GM21526 (cell line): ENCODE measurements around the gene PRRG1.
"Not testable (repeated sequence)": the region's sequence is repeated elsewhere in the genome, so short reads cannot be mapped to it uniquely, and the experiment has no call there.

Experiments
- ATAC-seq: cut with Tn5 transposase; IDR thresholded peaks from one replicate; pipeline ENCODE4 v1.9.1; 2021; ENCODE audit warnings: moderate library complexity; ENCODE audit not compliant: unreplicated experiment, low FRiP score

PRRG1 gene

DNA sequence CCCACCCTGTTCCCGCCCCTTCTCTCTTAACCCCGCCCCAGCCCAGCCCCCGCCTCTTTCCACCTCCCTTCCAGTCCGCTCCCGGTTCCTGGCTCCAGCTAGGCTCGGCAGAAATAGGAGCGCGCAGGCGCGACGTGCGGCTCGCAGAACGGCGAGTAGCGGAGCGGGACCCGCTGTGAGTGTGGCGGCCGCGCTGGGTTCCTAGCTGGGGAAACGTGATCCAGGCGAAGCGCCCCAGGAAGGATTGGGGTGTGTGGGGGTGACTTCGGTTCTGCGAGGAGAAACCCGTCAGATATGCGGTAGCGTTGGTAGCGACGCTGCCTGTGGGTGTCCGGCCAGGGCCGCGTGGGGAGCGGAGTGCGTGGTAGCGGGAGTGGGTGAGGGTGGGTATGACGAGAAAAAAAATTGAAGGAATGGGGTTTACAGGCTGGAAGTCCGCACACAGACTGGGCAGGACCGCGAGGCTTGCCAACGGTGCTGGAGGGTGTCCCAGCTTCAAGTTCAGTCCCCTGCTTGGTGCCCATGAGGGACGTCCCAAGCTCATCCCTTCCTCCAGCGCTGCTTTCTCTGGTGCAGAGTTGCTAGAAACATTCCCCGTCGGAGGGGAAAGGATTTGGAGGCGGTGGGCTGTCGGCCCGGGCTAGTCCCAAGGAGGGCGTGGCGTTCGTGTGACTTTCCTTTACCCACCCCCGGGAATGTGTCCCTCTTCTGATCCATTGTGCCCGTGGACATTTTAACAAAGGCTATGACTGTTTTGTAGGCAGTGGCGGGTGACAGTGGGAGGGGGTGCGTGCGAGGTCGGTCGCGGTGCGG, at the start of gene PRRG1:
PRRG1 (plus strand) TSS at position 144 of the 813 bp plus-strand sequence. CDS start 56,886 bp downstream, outside the sequence.
- no peak for ATAC-seq

DNA sequence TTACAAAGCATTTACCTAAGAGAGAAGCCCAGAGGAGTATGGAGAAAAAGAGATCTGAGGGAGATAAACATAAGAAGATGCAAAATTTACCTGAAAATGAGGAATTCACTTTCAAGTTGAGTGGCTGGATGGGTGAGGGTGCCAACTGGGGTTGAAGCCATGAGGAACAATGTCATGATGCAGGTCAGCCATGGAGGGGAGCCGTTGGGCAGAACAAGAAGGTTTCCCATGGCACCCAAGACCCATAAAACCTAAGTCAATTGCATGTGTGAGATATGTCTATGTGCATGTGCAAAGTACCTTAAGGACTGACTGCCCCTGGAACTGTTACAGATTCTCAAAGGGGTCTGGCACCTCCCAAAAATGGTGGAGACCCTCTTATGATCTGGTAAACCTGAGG, 46.6 kb upstream of the PRRG1 start:
- ATAC-seq: no peak

DNA sequence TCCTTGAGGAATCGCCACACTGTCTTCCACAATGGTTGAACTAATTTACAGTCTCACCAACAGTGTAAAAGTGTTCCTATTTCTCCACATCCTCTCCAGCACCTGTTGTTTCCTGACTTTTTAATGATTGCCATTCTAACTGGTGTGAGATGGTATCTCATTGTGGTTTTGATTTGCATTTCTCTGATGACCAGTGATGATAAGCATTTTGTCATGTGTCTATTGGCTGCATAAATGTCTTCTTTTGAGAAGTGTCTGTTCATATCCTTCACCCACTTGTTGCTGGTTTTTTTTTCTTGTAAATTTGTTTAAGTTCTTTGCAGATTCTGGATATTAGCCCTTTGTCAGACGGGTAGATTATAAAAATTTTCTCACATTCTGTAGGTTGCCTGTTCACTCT, 43.9 kb upstream of the PRRG1 start:
- not testable (repeated sequence) for ATAC-seq

DNA sequence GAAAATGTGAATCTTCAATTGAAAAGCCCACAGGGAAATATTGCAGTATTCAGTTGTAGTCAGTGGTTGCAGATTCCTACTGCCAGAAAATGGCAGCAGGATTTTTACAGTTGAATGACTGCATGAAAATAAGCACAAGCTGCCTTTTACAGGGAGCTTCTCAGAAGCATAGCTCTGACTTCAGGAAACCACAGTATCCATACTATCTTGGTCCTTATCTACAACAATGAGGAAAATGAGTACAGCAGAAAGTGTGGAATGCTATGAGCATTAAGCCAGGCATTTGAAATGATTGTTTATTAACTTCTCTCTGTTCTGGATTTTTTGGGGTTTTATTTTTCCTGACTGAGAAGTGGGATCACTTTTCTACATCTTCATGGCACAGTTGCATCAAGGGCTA, 34.6 kb upstream of the PRRG1 start:
- no peak for ATAC-seq

DNA sequence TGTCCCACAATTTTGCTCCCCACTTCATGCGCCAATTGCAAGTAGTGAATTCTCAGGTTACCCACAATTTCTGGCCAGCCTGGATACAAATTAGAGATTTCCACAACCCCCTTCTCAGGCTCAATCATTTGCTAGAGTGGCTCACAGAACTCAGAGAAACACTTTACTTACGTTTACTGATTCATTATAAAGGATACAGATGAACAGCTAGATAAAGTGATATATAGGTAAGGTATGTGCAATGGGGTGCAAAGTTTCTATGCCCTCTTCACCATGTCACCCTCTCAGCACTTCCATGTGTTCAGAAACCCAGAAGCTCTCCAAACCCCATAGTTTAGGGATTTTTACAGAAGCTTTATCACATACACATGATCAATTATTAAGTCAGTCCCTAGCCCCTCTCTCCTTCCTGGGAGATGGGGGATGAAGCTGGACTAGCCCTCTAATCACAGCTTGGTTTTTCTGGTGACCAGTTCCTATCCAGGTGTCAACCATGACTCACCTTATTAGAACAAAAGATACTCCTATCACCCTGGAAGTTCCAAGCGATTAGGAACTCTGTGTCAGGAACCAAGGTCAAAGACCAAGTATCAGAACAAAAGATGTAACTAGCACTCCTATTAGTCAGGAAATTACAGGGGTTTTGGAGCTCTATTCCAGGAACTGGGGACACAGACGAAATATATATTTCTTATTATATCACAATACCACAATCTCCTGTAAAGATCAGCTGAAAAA, 33.5 kb upstream of the PRRG1 start:
- no peak for ATAC-seq

DNA sequence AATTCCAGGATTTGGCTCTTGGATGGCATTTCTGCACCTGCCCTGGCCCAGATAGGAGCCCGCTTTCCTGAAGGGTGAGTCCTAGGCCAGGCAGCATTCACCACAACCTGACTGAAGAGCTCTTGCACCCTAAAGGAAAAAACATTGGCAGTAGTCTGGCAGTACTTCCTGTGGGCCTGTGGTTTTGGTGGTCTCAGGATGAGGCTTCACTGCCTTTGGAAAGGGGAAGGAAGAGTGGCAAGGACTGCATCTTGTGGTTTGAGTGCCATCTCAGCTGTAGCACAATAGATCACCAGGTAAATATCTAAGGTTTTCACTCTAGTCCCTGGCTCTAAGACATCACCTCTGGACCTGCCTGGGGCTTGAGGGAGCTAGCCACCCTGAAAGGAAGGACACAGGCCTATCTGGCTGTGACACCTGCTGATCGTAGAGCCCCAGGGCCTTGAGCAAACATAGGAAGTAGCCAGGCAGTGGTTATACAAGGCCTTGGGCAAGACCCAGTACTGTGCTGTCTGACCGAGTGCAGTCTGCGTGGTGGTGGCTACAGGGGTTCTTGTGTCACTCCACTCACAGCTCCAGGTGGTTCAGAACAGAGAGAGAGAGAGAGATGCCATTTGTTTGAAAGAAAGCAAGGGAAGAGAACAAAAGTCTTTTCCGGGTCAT, 28.5 kb upstream of the PRRG1 start:
- no peak for ATAC-seq

- no peak for ATAC-seq
Observed at GRCh38 chrX:37330642-37331041, 18.5 kb upstream of the PRRG1 start.

GRCh38 chrX:37331546-37331945, 17.6 kb upstream of the PRRG1 start:
- no peak for ATAC-seq

DNA sequence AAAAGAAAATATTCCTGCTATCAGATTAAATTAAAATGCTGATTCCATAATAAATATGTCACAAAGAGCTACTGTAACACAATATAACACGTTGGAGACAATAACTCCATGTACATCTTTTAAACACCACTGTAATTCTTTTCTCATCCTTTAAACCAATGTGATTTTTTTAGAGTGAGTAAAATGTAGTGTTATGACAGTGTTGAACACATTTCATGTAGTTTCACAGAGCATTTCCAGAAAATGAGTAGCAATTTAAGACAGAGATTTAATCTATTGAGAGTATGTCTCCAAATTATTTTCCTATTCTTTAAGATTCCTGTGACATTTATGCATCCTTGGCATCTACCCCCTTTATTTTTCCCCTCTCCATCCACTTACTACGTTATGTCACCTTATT, 17.1 kb upstream of the PRRG1 start:
- ATAC-seq: no peak

DNA sequence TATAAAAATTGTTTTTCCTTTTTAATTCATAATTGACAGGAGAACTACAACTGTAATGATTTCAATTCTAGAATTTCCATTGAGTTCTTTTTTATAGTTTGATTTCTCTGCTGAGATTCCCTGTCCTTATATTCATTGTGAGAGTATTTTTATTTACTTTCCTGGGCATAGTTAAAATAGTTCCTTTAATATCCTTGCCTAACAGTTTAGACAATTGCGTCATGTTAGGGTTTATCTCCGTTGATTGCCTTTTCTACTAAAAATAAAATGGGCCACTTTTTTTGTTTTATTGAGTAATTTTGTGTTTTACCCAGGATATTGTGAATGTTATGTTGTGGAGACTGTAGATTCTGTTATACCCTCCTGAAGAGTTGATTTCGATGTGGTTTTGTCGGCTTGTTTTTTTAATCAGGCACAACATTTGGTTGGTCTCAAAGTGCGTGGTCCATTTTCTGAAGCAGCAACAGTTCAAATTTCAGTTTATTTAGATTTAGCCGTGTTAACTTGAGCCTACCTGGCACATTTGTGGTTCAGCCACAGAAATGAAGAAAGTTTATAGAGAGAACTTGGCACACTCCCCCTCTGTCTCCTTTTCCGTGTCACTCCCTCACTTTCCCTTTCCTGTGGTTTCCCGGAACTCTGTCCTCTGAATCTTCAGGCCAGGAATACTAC, 16.0 kb upstream of the PRRG1 start:
- no peak for ATAC-seq

GRCh38 chrX:37347420-37347819, 1.7 kb upstream of the PRRG1 start:
- no peak for ATAC-seq

DNA sequence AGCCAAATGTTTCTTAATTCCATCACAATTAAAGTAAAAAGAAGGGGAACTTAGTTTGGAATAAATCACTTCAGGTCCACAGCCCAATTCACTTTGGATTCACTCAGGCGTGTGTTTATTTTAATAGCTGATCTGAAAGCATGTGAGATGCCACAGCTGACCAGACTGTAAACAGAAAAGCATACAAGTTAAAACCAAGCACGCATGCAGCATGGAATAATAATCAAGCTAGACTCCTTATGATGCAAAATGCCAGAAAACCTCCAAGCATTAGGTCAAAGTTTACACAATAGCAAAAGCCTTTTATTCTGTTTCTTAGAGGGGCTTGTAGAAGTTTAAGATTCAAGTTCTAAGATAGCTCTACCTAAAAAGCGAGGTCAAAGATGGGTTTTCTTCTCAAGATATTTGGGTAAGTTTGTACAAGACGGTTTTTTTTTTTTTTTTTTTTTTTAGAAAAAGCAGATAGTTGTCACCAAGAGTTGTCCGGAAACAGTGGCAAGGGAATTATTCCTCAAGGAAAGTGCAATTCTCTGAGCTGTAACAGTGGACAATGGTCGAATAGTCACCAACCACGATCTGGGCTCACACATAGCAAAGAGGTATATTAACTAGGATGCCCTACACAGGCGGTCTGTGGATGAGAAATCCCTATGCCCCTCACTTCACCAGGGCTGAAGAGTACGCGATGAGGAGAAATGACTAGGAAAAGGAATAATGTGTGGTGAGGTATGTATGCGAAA, 763 bp upstream of the PRRG1 start:
- ATAC-seq: no peak

DNA sequence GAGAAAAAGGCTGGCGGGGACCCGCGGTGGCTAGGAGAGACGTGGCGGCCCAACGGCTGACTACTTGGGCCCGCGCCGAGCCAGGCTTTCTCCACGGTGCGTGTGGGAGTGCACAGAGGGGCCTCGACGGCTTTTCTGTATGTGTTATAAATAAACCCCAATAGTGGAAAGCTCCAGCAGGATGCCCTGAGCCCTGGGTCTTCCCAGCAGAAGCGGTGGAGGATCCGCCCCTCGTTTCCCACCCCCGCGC, 268 bp upstream of the PRRG1 start:
- no peak for ATAC-seq

- ATAC-seq: no peak
Observed at GRCh38 chrX:37350034-37350365, 836 bp downstream of the PRRG1 start.

DNA sequence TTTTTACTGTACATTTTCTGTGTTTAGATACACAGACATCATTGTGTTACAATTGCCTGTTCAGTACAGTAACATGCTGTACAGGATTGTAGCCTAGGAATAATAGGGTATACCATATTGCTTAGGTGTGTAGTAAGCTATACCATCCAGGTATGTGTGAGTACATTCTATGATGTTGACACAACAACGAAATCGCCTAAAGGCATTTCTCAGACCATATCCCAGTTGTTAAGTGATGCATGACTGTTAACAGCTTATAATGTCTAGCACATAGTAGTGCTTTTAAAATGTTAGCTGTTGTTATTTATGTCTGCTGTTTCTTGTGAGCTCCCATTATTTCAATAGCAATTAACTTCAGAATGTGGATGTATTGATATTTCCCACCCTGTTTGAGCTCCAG, 4.5 kb downstream of the PRRG1 start:
- ATAC-seq: no peak

GRCh38 chrX:37357436-37357835, 8.3 kb downstream of the PRRG1 start:
- ATAC-seq: no peak

- ATAC-seq: no peak
Observed at GRCh38 chrX:37361596-37361995, 12.4 kb downstream of the PRRG1 start.

DNA sequence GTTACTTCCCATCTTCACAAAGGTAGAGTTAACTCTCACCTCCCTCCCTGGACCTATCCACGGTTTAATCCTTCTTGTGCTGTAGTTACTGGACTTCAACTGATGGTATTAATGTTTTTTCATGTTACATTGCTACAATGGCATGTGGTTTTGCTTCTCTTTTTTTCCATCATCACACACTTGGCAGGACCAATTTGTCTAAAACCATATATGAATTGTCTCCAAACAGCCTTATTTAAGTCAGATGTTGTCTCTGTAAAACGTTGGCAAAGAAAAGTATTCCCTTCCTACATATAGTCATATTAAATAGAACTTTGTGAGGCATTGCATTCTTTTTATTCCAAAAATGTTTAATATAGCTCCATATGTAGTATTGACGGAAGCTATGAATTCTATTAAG, 15.5 kb downstream of the PRRG1 start:
- no peak for ATAC-seq

DNA sequence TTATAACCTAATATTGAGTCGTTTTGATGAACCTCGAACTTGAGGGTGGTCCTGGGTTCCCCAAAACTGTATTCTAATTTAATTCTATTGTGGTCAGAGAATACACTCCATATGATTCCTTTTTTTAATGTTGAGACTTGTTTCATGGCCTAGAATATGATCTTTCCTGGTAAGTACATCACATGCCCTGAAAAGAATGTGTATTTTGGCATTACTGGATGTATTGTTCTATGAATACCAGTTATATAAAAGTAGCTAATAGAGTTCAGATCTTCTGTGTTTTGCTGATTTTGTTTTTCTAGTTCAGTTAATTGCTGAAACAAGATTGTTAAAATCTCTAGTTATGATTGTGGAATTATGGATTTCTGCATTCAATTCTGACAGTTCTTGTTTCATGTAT, 18.8 kb downstream of the PRRG1 start:
- ATAC-seq: no peak

- ATAC-seq: no peak
Observed at GRCh38 chrX:37370499-37371141, 21.5 kb downstream of the PRRG1 start.
